Urothelium cell line (cell line): ENCODE data around the gene RFX4.
"Not testable (repeated sequence)": the region's sequence is repeated elsewhere in the genome, so short reads cannot be mapped to it uniquely, and the experiment has no call there.

Experiments
- DNase-seq: peaks from one replicate; pipeline ENCODE4 v3.0.0; 2011; ENCODE audit warnings: low spot score, mixed read lengths
- FAIRE-seq: peaks from 2 replicates; lab custom pipeline; 2011; peaks lifted over from hg19 to GRCh38; lab: Jason Lieb, UNC

Gene RFX4

DNA sequence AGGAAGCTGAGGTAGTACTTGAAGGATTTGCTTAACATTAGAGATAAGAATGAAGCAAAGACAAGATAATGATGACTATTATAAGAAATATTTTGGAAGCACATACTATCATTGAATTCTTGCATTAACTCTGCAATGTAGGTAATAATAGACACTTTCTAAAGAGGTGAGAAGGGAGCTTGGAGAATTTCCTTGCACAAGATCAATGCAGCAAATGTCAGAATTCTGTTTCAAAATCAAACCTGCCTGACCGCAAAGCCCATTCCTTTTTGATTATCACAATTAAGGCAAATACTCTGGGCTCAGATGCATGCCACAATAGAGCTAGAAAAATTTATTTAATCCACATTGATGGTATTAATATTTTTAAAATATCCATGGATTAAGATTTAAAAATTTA lies 141.3 kb downstream of the RFX4 start:
- DNase-seq (no peak), FAIRE-seq (no peak)

DNA sequence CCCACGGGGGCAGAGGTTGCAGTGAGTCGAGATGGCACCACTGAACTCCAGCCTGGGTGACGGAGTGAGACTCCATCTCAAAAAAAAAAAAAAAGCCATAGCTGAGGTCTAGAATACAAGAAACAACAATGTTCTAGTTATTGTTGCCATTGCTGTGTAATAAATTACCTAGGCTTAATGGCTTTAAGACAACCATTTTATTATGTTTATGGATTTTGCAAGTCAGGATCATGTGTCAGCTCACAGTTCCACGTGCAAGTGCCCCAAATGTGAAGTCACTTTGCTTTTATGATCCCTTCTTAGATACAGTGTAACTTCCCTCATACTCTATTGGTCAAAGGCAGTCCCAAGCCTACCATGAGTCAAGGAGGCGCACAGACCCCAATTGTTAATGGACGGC lies 142.1 kb downstream of the RFX4 start:
- DNase-seq = no peak
- no peak for FAIRE-seq

DNA sequence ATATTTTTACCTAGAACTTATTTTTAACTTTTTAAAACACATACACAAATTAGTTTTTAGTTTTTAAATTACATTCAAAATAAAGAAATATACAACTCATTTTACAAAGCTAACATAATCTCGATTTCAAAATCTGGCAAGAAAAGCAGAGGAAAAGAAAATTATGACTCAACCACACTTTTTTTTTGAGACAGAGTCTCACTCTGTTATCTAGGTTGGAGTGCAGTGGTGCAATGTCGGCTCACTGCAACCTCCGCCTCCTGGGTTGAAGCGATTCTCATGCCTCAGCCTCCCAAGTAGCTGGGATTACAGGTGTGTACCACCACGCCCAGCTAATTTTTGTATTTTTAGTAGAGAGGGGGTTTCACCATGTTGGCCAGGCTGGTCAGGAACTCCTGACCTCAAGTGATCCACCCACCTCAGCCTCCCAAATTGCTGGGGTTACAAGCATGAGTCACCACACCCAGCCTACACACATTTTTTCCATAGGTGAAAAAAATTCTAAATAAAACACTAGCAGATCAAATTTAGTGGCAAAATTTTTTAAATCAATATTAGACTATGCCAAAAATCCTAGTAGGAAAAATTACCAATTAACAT lies 143.9 kb downstream of the RFX4 start:
- not testable (repeated sequence) for FAIRE-seq, DNase-seq

DNA sequence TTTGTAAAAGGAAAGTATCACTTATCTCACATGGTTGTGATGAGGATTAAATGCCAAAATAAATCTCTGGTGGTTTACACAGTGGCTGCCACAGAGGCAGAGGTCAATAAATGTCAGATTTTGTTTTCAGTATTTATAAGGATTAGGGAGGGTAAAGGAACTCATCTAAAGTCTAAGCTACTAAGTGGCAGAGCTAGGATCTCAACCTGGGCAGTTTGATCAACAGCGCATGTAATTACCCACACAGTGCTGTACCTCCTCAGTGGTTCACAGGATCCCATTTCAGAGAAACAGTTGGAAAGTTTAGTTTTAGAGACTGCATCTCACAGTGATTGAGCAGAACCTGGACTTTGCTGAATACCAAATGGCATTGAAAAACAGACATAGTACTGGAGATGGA lies 146.8 kb downstream of the RFX4 start:
- DNase-seq (no peak), FAIRE-seq (no peak)

DNA sequence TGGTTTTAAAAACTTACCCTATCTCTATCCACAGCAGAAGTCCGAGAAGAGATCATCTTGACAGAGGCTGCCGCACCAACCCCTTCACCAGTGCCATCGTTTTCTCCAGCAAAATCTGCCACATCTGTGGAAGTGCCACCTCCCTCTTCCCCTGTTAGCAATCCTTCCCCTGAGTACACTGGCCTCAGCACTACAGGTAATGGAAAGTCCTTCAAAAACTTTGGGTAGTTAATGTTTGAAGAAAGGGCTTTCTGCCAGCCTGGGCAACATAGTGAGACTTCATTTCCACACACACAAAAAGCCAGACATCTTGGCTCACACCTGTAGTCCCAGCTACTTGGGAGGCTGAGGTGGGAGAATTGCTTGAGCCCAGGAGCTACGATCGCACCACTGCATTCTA lies 150.1 kb downstream of the RFX4 start:
- no peak for FAIRE-seq
- no peak for DNase-seq

DNA sequence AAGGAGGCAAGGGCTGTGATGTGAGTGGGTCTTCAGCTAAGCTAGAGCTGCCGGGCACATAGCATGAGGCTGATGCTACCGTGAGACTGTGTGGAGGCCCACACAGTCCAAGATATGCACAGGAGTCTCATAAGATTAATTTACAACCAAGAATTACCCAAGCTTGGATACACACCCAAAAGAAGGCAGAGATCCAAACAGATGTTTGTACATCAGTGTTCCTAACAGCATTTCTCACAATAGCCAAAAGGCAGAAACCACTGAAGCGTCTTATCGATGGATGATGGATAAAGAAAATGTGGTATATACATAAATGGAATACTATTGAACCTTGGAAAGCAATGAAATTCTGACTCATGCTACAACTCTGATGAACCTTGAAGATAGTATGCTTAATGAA lies 150.9 kb downstream of the RFX4 start:
- no peak for DNase-seq
- FAIRE-seq = no peak

DNA sequence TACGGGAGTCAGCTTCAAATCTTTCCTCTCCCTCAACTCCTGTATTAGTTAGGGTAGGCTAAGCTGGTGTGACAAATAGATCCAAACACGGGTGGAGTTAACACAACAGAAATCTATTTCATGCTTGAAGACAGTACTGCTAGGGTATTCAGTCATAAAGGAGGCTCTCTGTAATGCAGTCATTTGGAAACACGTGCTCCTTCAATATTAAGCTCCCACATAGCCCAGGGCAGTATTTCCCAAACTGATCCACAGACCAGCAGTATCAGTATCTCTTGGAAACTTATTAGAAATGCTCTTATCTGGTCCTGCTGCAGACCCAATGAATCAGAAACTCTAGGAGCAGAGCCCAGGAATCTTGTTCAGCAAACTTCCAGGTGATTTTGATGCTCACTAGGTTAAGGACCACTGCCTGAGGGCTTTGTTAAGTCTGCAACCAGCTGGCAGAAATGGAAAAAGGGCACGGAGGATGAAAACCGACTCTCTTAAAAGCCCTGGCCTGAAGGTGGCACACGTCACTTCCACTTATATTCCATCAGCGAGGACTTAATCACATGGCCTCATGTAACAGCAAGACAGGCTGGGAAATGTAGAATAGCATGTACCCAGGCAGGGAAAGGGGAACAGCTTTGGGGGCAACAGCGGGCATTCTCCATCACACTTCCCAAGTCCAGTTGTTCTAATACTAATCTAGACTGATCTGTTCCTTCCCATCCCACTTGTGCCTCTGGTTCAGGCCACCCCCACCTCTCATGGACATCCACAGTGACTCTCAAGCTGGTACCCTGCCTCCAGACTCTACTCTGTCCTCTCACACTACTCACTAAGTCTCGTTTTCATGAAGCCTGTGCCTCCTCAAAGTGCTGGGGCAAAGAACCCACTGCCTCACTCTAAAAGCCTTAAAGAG lies 153.5 kb downstream of the RFX4 start:
- FAIRE-seq (no peak), DNase-seq (no peak)

DNA sequence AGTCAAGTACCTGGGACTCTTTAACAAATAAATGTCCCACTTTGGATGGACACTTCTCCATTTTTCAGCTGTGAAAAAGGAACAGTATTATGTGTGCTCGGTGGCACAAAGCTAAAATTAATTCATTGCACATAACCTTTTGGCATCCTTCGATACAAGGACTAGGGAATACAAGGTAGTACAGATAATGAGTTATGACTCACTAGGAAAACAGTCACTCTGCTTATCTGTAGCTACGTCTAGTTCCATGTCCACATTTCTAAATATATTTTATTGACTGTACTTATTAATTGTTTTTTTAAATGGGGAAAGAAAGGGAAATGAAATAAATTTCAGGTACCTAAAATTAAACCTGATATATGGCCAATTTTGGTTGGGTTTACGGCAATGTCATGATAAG lies 156.5 kb downstream of the RFX4 start:
- DNase-seq (no peak), FAIRE-seq (no peak)

DNA sequence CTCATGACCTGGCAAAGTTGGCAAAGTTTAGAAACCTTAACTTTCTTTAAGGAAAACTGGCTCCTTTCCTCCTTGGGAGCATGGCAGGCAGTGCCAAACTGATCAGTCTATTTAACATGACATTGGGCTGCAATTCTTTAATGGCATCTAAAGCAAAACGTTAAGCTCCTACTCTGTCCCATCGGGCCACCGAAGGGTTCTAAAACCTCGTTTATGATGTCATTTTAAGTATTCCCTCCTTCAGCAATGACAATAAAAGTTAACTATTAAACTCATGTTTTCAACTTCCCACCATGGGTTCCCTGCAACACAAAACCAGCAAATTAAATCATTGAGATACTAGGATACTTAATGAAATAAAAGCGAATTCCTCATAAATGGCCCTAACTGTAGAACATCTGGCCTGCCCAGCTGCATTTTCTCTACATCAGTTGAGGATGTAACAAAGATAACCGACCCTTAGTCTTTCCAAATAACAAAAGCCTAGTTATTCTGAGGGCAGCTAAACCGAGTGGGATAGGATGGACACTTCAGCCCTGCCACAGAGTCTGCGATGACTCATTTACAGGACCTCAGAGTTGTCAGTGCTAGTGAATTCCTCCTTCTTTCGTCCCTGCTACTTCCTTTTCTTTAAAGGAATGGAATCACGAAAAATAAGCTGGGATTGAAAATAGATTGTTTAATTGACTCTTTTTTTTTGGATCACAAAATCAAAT lies 157.2 kb downstream of the RFX4 start:
- DNase-seq (peak; percentile 42), FAIRE-seq (no peak)

DNA sequence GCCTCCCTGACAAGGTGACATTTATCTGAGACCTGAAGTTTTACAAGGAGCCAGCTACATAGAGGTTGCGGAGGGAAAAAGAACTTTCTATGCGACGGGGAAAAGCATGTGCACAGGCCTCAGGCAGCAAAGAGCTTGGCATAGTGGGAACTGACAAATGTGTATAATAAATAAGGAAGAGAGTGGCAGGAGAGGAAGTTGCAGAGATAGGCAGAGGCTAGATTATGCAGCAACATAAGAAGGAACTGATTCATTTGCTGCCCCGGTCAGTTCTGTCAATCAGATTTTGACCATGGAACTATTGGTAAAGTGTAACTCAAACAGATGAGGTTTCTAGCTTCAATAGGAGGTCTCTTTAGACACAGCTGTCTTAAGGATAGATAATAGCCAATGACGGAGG lies 158.0 kb downstream of the RFX4 start:
- no peak for FAIRE-seq
- DNase-seq = no peak

DNA sequence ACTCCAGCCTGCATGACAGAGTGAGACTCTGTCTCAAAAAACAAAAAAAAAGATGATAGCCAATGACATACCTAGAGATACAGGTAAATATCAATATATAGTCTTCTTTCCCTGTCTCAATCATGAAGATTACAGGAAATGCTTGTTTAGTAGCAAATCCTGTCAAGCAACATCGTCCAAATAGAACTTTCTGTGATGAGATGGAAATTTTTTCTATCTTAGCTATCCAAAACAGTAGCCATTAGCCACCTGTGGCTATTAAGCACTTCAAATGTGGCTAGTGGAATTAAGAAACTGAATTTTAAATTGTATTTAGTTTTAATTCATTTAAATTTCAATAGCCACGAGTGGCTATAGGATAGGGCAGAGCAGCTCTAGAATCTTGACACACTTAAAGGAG lies 158.4 kb downstream of the RFX4 start:
- FAIRE-seq = no peak

DNA sequence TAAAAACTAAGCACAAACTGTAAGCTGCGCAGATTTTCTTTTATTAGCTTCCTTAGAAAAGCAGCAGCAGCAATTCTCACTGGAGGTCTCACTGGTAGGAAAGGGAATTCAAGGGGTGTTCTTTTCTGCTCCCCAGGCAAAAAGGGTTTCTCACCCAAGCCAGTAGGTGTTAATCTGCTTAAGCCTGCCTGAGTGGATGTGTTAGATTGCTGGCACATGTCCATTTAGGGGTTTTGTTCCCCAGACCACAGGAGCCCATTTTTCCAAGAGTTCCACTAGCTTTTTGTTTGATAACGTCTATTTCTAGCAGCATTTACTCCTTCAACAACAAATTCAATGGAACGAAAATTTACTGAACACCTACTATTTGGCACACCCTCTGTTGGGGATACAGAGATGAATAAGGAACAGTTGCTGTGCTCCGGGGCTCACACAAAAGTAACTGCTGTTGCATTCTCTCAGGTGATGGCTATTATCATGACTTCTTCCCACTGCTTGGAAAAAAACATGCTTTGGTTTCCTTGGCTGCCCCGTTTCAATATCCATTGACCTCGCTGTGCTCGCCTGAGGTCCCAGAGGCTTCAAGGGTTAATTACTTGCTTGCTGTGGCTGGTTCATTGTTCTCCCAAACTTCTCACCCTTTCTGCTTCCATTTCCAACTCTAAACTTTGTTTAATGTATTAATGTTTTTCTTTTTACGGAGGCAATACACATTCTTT lies 160.6 kb downstream of the RFX4 start:
- no peak for DNase-seq
- FAIRE-seq = no peak

More for the DNA sequence above, 158.4 kb downstream of the RFX4 start:
- no peak for DNase-seq

DNA sequence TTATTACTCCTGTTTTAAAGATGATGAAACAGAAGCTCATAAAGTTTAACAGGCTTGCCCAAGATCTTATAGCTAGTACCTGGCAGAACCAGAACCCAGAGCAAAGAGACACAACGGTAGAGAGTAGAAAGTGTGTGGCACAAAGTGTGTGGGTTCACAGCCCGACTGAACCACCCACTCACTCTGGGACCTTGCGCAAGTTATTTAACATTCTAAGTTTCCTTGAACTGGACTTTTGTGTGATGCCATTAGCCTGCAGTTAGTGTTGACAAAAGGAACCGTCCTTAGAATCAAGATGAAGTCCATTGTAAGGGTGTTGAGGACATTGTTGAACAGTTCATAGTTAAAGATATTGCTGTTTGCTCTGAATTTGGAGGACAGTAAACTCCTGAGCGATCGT lies 161.8 kb downstream of the RFX4 start:
- FAIRE-seq = no peak
- DNase-seq = no peak

DNA sequence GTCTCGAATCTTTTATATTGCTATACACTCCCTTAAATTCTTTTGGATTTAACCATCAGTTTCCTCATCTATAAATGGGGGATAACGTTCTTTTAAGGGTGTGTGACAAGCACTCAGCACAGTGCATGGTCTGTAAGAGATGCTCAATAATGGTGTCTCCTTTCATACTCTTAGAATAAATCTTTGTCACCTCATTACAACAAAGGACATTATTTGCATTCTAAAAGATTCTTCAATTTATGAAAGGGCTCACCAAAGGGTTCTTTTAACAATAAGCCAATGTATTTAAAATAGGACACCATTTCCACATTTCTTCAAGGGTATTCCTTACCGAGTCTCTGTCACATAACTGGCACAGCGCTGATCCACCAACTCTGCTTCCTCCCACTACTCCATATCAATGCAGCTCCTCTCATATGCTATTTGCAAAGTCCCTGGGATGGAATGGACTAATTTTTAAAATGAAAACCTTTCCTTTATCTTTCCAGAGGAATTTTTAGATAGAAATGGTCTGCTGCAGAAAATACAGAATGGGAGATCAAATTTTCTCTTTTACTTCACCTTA lies 162.5 kb downstream of the RFX4 start:
- DNase-seq (no peak), FAIRE-seq (no peak)

DNA sequence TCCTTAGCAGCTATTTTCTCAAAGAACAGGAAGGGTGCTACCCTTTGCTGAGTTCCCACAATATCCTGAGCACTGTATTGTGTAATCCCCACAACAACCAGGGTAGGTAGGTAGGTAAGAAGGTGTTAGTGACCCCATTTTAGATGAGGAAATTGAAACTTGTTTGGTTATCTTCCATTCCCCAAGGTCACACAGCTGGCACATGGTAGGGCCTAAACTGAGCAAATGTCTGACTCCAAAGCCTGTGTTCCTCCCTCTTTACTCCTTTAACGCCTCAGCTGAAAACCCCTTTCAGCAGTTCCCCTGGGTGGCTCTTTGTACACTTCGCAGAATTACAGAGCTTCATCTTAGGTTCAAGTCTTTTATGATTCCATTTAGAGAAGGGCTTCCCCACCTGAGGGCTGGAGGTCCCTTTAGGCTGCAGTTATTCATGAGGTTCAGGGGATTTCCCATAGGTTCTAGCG lies 165.2 kb downstream of the RFX4 start:
- DNase-seq (no peak), FAIRE-seq (no peak)

DNA sequence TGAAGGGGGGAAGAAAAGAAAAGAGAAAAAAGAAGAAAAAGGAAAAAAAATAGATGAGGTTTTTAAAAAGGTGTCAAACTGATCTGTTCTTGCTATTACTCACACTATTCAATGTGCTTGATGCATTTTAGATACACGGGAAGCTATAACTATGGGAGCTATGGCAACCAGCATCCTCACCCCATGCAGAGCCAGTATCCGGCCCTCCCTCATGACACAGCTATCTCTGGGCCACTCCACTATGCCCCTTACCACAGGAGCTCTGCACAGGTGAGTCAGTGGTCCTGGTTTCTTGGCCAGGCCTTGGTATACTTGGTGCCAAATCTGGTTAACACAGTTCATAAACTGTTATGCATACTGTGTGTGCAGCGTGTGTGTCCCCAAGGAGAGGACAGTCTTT lies 167.7 kb downstream of the RFX4 start:
- no peak for DNase-seq
- no peak for FAIRE-seq

DNA sequence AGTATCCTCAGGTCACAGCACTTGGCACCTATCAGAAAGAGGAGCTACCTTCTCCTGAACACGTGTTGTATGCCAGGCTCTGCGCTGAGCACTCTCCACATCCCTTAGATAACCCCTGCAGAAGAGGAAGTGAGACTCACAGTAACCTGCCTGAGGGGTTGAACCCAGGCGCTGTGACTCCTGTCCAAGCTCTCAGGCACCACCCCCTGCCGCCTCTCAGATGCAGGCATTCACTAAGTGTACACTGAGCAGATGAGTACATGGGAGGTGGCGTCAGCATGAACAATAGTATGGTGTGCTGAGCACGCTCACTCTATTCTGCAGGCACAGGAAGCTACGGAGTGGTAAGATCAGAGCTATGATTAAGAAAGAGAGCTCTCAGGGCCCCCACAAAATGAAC lies 170.7 kb downstream of the RFX4 start:
- no peak for FAIRE-seq
- DNase-seq = no peak

DNA sequence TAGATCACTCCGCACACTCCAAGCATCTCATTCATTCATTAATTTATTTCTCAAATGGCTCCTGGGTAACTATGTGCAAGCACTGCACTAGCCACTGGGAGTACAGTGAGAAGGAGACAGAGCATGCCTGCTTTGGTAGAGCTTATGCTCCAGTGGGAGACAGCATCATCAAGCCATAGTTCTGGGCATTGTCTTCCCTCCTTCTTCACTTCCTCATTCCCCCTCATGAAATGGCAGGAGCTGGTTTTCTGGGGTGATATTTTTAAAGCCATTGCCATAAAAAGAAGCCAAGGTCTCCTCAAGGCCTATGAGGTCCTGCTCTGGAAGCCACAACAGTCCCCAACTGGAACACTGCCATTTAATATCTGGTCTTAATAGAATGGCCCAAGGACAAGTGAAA lies 171.5 kb downstream of the RFX4 start:
- FAIRE-seq (no peak), DNase-seq (no peak)

DNA sequence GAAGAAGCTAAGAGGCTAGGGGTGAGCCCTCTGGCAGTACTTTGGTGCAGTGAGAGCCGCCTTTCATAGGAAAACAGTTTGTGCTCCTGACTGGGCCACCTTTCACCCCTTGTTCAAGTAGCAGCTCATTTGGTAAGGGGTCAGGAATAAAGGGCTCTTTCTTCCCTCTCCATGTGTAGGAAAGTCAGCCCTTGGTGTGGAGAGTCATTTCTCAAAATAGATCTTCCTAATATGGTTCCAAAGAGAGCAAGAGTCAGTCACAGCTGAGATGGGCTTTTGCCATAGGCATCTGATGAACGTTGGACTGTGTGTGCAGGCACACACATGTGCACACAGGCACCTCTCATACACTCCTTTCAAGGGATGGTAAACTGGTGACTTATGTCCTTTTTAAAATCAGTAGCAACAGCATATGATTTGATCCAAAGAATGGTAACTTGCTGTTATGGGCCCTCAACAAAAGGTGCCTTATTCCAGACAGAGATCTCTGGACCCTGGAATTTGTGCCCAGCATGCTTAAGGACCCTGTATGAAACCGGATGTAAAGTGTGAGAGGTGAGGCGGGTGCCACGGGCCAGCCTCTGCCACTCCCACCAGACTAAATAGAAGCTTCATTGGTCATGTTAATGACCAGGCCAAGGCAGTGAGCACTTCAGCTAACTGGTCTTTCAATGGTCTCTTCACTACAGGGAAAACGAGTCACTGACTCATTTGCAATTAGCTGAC lies 175.0 kb downstream of the RFX4 start:
- FAIRE-seq (no peak), DNase-seq (no peak)
